ENCODE data around the gene SPATA18. TPM values are rescaled to one million over a fixed set of nuclear protein-coding genes. Genes with fewer than 3 reads are reported as not detected.

Gene SPATA18
- total RNA-seq, 1 experiment from 2014 or later, result 0.47 TPM

DNA sequence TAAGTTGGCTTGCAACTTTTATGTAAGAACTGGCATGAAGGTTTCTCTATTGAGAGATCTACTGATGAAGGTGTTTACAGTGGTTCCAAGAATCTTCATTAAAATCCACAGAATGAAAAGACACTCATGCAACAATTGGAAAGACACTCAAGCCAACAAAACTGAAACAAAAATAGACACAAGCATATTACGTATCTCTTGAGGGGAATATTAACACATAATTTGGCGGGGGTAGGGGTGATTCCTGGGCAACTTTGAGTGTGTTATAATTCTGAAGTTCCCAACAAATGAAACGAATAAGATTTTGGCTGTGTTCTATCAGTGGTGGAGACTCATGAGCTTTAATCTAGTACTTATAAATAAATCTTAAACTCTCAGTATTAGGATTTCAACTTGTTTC, 75.1 kb downstream of the SPATA18 start:
- Histone ChIP-seq H2AFZ (ENCODE audit: low read depth, low read length, poor library complexity, severe bottlenecking) (no peak overlapping the region), H3K36me3 (ENCODE audit: control insufficient read depth in 1 of 2, insufficient read depth in 2 of 2, low read length in 2 of 2) (no peaks in the 10 kb centered on the region), H3K4me1 (ENCODE audit: control insufficient read depth in 1 of 2, insufficient read depth in 2 of 2, low read length in 2 of 2) (no peaks in the 10 kb centered on the region), H3K9ac (ENCODE audit: low read length) (no peak overlapping the region), H4K20me1 (ENCODE audit: insufficient read depth) (no peaks in the 10 kb centered on the region), H3K9me2 (ENCODE audit: insufficient read depth) (no peaks in the 10 kb centered on the region), H3K4me3 (replicated peaks in 1 of 2; ENCODE audit: low read depth in 1 of 2, low read length in 2 of 2) (no peak overlapping the region), H3K9me3 (ENCODE audit: control insufficient read depth in 1 of 2, insufficient read depth in 1 of 2, low read depth in 1 of 2, low read length in 2 of 2) (no peaks in the 10 kb centered on the region), H3K79me2 (ENCODE audit: insufficient read depth, low read length) (no peaks in the 10 kb centered on the region), H3K27me3 (ENCODE audit: insufficient read depth, low read length) (peaks cover 18% of the 10 kb centered on the region; the same call in 1 of the 2 replicates), H3K4me2 (ENCODE audit: low read length) (no peak overlapping the region), H3K27ac (ENCODE audit: low read depth, low read length) (no peak overlapping the region)
- DNase-seq (ENCODE audit: low read depth, low spot score), result no peak
- ATAC-seq, result no peak
- ChIA-PET CTCF (no interaction called here), RAD21 (ENCODE audit: low non-redundant PET in 1 of 2, low total read pairs in 2 of 2, uncharacterized antibody in 2 of 2, unreplicated experiment in 2 of 2) (no interaction called here), POLR2A (no interaction called here)
- TF ChIP-seq EZH2phosphoT487 (IDR thresholded peaks at IDR 0.05; ENCODE audit: borderline replicate concordance) (no peak), CEBPB (IDR thresholded peaks at IDR 0.05; ENCODE audit: low read depth) (no peak), FOSL1 (IDR thresholded peaks at IDR 0.05; ENCODE audit: low read depth) (no peak)
- no TSS peak for BruUV-seq (replicated peaks)
- intact Hi-C loops (cut with micrococcal nuclease), result loop anchor here (10.0 kb wide), 1 partner anchor 61 kb away; no protein-coding TSS in a partner anchor

DNA sequence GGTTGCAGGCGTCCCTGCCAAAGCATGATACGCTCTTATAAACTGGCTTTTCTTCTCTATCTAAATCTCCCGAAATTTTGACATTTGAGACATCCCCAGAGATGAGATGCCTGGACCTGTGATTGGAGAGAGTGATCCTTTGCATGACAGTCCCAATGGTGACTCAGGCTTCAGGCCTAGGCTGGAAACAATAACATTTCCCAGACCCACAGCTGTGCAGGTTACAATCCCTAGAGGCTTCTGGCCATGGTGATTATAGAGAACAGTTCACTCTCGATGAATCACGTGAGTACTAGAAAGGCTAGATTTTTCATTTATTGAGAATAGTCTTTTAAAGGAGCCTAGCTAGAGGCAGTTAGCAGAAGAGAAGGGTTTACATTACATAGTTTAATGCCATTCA, 75.9 kb downstream of the SPATA18 start:
- no peak for ATAC-seq
- no peak for DNase-seq (ENCODE audit: low read depth, low spot score)
- Histone ChIP-seq H3K79me2 (ENCODE audit: insufficient read depth, low read length) (no peaks in the 10 kb centered on the region), H2AFZ (ENCODE audit: low read depth, low read length, poor library complexity, severe bottlenecking) (no peak overlapping the region), H3K27me3 (ENCODE audit: insufficient read depth, low read length) (peaks cover 18% of the 10 kb centered on the region; the same call in 1 of the 2 replicates), H3K27ac (ENCODE audit: low read depth, low read length) (no peak overlapping the region), H3K4me2 (ENCODE audit: low read length) (no peak overlapping the region), H3K9ac (ENCODE audit: low read length) (no peak overlapping the region), H4K20me1 (ENCODE audit: insufficient read depth) (no peaks in the 10 kb centered on the region), H3K9me3 (ENCODE audit: control insufficient read depth in 1 of 2, insufficient read depth in 1 of 2, low read depth in 1 of 2, low read length in 2 of 2) (no peaks in the 10 kb centered on the region), H3K4me3 (replicated peaks in 1 of 2; ENCODE audit: low read depth in 1 of 2, low read length in 2 of 2) (no peak overlapping the region), H3K9me2 (ENCODE audit: insufficient read depth) (no peaks in the 10 kb centered on the region), H3K4me1 (ENCODE audit: control insufficient read depth in 1 of 2, insufficient read depth in 2 of 2, low read length in 2 of 2) (no peaks in the 10 kb centered on the region), H3K36me3 (ENCODE audit: control insufficient read depth in 1 of 2, insufficient read depth in 2 of 2, low read length in 2 of 2) (no peaks in the 10 kb centered on the region)
- intact Hi-C loops (cut with micrococcal nuclease), result loop anchor here (10.0 kb wide), 1 partner anchor 62 kb away; no protein-coding TSS in a partner anchor
- ChIA-PET POLR2A (no interaction called here), CTCF (no interaction called here), RAD21 (ENCODE audit: low non-redundant PET in 1 of 2, low total read pairs in 2 of 2, uncharacterized antibody in 2 of 2, unreplicated experiment in 2 of 2) (no interaction called here)
- no TSS peak for BruUV-seq (replicated peaks)
- TF ChIP-seq JUND (IDR thresholded peaks at IDR 0.05) (no peak), SIN3A (IDR thresholded peaks at IDR 0.05; ENCODE audit: low read depth) (no peak), CBX3 (IDR thresholded peaks at IDR 0.05; ENCODE audit: low read depth) (no peak), FOSL1 (IDR thresholded peaks at IDR 0.05; ENCODE audit: low read depth) (no peak), SP1 (IDR thresholded peaks at IDR 0.05; ENCODE audit: low read depth) (no peak), ZFX (IDR thresholded peaks at IDR 0.05) (no peak), TCF7L2 (IDR thresholded peaks at IDR 0.05; ENCODE audit: borderline replicate concordance, extremely low read depth, insufficient read depth, insufficient read length) (no peak), POLR2A (IDR thresholded peaks at IDR 0.05; ENCODE audit: borderline replicate concordance, extremely low read depth, insufficient read depth, insufficient read length) (no peak)
- TF ChIP-seq, protein P1, sequence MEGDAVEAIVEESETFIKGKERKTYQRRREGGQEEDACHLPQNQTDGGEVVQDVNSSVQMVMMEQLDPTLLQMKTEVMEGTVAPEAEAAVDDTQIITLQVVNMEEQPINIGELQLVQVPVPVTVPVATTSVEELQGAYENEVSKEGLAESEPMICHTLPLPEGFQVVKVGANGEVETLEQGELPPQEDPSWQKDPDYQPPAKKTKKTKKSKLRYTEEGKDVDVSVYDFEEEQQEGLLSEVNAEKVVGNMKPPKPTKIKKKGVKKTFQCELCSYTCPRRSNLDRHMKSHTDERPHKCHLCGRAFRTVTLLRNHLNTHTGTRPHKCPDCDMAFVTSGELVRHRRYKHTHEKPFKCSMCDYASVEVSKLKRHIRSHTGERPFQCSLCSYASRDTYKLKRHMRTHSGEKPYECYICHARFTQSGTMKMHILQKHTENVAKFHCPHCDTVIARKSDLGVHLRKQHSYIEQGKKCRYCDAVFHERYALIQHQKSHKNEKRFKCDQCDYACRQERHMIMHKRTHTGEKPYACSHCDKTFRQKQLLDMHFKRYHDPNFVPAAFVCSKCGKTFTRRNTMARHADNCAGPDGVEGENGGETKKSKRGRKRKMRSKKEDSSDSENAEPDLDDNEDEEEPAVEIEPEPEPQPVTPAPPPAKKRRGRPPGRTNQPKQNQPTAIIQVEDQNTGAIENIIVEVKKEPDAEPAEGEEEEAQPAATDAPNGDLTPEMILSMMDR (IDR thresholded peaks at IDR 0.05 in 2 of 3, conservative IDR thresholded peaks at IDR 0.05 in 1 of 3; ENCODE audit: borderline replicate concordance in 1 of 3, insufficient read depth in 1 of 3, low read depth in 2 of 3, low read length in 2 of 3), result no peak
